Smooth muscle cell (in vitro differentiated cells): ENCODE data around the gene GNB5. TPM values are rescaled to one million over a fixed set of nuclear protein-coding genes. Genes with fewer than 3 reads are reported as not detected.

Source experiments
- DNase-seq: peaks from one replicate; lab custom pipeline; 2025; ENCODE audit not compliant: unreplicated experiment; lab: John Stamatoyannopoulos, UW
- H2AFZ ChIP-seq: fragments of 200-600 bp; sonication (generic); 2 replicates; pipeline ENCODE4 v1.6.0; 2016; ENCODE audit warnings: antibody characterized with exemption, low read depth, mild to moderate bottlenecking
- H3F3A ChIP-seq: fragments of 200-600 bp; sonication (generic); 2 replicates; pipeline ENCODE4 v1.6.0; 2017; ENCODE audit warnings: antibody characterized with exemption, low read depth
- H3K27ac ChIP-seq: fragments of 200-600 bp; sonication (generic); 2 replicates; pipeline ENCODE4 v1.5.1; 2016; ENCODE audit warnings: low read depth, mild to moderate bottlenecking
- H3K27me3 ChIP-seq: fragments of 200-600 bp; sonication (generic); 2 replicates; pipeline ENCODE4 v1.6.1; 2016; ENCODE audit warnings: low read depth, mild to moderate bottlenecking
- H3K36me3 ChIP-seq: fragments of 200-600 bp; sonication (generic); 2 replicates; pipeline ENCODE4 v1.5.1; 2016; ENCODE audit warnings: low read depth
- H3K4me1 ChIP-seq: fragments of 200-600 bp; sonication (generic); 2 replicates; pipeline ENCODE4 v1.5.1; 2016; ENCODE audit warnings: low read depth
- H3K4me2 ChIP-seq: fragments of 200-600 bp; sonication (generic); 2 replicates; pipeline ENCODE4 v1.6.0; 2016; ENCODE audit warnings: mild to moderate bottlenecking
- H3K4me3 ChIP-seq: fragments of 200-600 bp; sonication (generic); 2 replicates; pipeline ENCODE4 v1.5.1; 2016; ENCODE audit warnings: mild to moderate bottlenecking
- H3K79me2 ChIP-seq: fragments of 200-600 bp; sonication (generic); 2 replicates; pipeline ENCODE4 v1.6.0; 2016; ENCODE audit warnings: low read depth, mild to moderate bottlenecking
- H3K9ac ChIP-seq: fragments of 200-600 bp; sonication (generic); 2 replicates; pipeline ENCODE4 v1.6.0; 2016; ENCODE audit warnings: low read depth
- H3K9me3 ChIP-seq: fragments of 200-600 bp; sonication (generic); replicated peaks from 2 replicates; pipeline ENCODE4 v1.5.1; 2016; ENCODE audit warnings: low read depth
- H4K20me1 ChIP-seq: fragments of 200-600 bp; sonication (generic); 2 replicates; pipeline ENCODE4 v1.6.0; 2016; ENCODE audit warnings: low read depth
- CTCF ChIP-seq: fragments of 200-600 bp; sonication (generic); IDR thresholded peaks from 2 replicates; pipeline ENCODE4 v1.5.1; 2017; ENCODE audit warnings: borderline replicate concordance, mild to moderate bottlenecking, antibody characterized with exemption; ENCODE audit not compliant: insufficient read depth, poor library complexity, severe bottlenecking
- WGBS: methylation state at CpG from one replicate; pipeline ENCODE4 v1.1.7; 2016; ENCODE audit warnings: low lambda C conversion rate; 5-methylcytosine and 5-hydroxymethylcytosine counted together
- polyA plus RNA-seq: library from polyadenylated mRNA; unstranded; fragments of >200 nt; fragmentation: Nextera tagmentation; extraction: Ambion mirVana; gene quantifications from 2 replicates; pipeline ENCODE4 v1.2.1, GENCODE V29; 2016
- total RNA-seq: library from RNA; depleted of rRNA; stranded (reverse); fragments of >200 nt; gene quantifications from 2 replicates; pipeline ENCODE4 v1.2.3, GENCODE V29; 2014

The GNB5 gene
- total and polyA plus RNA-seq, 2 experiments from 2014 or later: 14.0 to 25.1 TPM

GRCh38 chr15:52095597-52096262, 95.5 kb downstream of the GNB5 start:
- no peaks in the 10 kb centered on the region for H3F3A ChIP-seq

DNA sequence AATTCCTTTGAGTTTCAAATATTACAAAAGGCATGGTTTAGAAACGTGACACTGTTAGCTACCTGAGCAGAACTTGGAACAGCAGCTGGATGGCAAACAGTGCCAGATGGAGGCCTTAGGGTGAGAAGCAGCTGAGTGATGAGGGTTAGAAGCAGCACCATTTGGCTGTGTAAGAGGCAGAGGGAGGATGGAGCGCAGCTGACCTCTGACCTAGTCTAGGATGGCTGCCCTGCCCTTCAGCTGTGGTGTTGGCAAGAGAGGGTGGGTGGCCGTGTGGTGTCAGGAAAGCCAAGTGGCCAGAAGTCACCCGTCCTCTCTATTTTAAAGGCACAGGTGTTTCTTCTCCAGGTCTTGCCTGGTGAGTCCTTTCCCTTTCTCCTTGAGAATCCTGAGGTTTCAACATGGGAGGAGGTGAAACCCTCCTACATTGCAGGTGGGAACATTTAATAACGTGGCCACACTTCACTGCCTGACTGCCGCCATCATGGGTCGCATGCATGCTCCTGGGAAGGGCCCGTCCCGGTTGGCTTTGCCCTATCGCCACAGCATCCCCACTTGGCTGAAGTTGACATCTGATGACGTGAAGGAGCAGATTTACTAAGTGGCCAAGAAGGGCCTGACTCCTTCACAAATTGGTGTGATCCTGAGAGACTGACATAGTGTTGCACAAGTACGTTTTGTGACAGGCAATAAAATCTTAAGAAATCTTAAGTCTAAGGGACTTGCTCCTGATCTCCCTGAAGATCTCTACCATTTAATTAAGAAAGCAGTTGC, 96.2 kb downstream of the GNB5 start:
- no peak for DNase-seq
- H3K4me3 ChIP-seq: no peak overlapping the region
- 92% methylated on average over 12 of the region's 12 CpGs for WGBS
- no peaks in the 10 kb centered on the region for H3K9me3 ChIP-seq
- H3K79me2 ChIP-seq: no peaks in the 10 kb centered on the region
- H4K20me1 ChIP-seq: no peaks in the 10 kb centered on the region
- H3K4me1 ChIP-seq: no peaks in the 10 kb centered on the region
- H3K4me2 ChIP-seq: no peak overlapping the region
- H3K9ac ChIP-seq: no peak overlapping the region
- no peak for TF ChIP-seq CTCF
- peak overlapping the region; percentile 21 for H3K27ac ChIP-seq
- H2AFZ ChIP-seq: no peak overlapping the region
- H3K36me3 ChIP-seq: no peaks in the 10 kb centered on the region
- H3K27me3 ChIP-seq: no peaks in the 10 kb centered on the region
- H3F3A ChIP-seq: no peaks in the 10 kb centered on the region

More at GRCh38 chr15:52095597-52096262, 95.5 kb downstream of the GNB5 start:
- H3K79me2 ChIP-seq: no peaks in the 10 kb centered on the region
- 48% methylated on average over 4 of the region's 4 CpGs for WGBS
- no peaks in the 10 kb centered on the region for H3K4me1 ChIP-seq
- H3K9ac ChIP-seq: no peak overlapping the region
- H3K27me3 ChIP-seq: no peaks in the 10 kb centered on the region
- no peak overlapping the region for H3K4me3 ChIP-seq
- H3K9me3 ChIP-seq: no peaks in the 10 kb centered on the region
- H2AFZ ChIP-seq: no peak overlapping the region
- no peak for TF ChIP-seq CTCF
- H3K4me2 ChIP-seq: no peak overlapping the region
- no peaks in the 10 kb centered on the region for H4K20me1 ChIP-seq
- peak overlapping the region; percentile 45 for H3K27ac ChIP-seq
- no peaks in the 10 kb centered on the region for H3K36me3 ChIP-seq
- no peak for DNase-seq

- H3F3A ChIP-seq: no peaks in the 10 kb centered on the region
- H3K9me3 ChIP-seq: no peaks in the 10 kb centered on the region
- 75% methylated on average over 12 of the region's 12 CpGs for WGBS
- no peaks in the 10 kb centered on the region for H3K36me3 ChIP-seq
- H3K79me2 ChIP-seq: no peaks in the 10 kb centered on the region
- DNase-seq: no peak
- H4K20me1 ChIP-seq: no peaks in the 10 kb centered on the region
- H3K27ac ChIP-seq: peak overlapping the region; percentile 51
- no peak overlapping the region for H3K4me2 ChIP-seq
- H3K4me1 ChIP-seq: no peaks in the 10 kb centered on the region
- no peak overlapping the region for H3K9ac ChIP-seq
- H3K4me3 ChIP-seq: no peak overlapping the region
- H2AFZ ChIP-seq: no peak overlapping the region
- no peak for TF ChIP-seq CTCF
- H3K27me3 ChIP-seq: no peaks in the 10 kb centered on the region
Observed at GRCh38 chr15:52093539-52094510, 97.4 kb downstream of the GNB5 start.
